Activated CD4-positive, alpha-beta memory T cell treated with anti-CD3 and anti-CD28 coated beads for 36 hours (primary cell): Measurements from ENCODE around the gene TBX4. TPM values are rescaled to one million over a fixed set of nuclear protein-coding genes. Genes with fewer than 3 reads are reported as not detected.
A peak's percentile ranks its signal among the peaks of the same experiment; 100 is the strongest.

Experiments used
- CTCF ChIA-PET: fragments of 350-600 bp; sonication (Branson Sonifier 250); formaldehyde crosslinking; loops from one replicate; lab custom pipeline; 2021; ENCODE audit warnings: antibody characterized with exemption, inconsistent platforms; lab: Charles Lee
- POLR2A ChIA-PET: fragments of 350-600 bp; sonication (Branson Sonifier 250); formaldehyde crosslinking; loops from one replicate; lab custom pipeline; 2021; ENCODE audit warnings: antibody characterized with exemption; lab: Charles Lee
- DNase-seq: peaks from one replicate; pipeline ENCODE4 v3.0.0-alpha.2; 2020
- H3K27ac Mint-ChIP-seq: one replicate; pipeline ENCODE4 v1.8.0; 2021; ENCODE audit warnings: mixed read lengths
- H3K27me3 Mint-ChIP-seq: one replicate; pipeline ENCODE4 v1.8.0; 2021; ENCODE audit warnings: mixed read lengths
- H3K36me3 Mint-ChIP-seq: one replicate; pipeline ENCODE4 v1.8.0; 2021; ENCODE audit warnings: mixed read lengths
- H3K4me1 Mint-ChIP-seq: one replicate; pipeline ENCODE4 v1.8.0; 2021; ENCODE audit warnings: low read depth, mixed read lengths
- H3K4me3 Mint-ChIP-seq: one replicate; pipeline ENCODE4 v1.8.0; 2021; ENCODE audit warnings: mild to moderate bottlenecking, mixed read lengths
- H3K9me3 Mint-ChIP-seq: one replicate; pipeline ENCODE4 v1.8.0; 2021; ENCODE audit warnings: mixed read lengths
- intact Hi-C: fragments of 100-400 bp; cut with micrococcal nuclease; formaldehyde crosslinking; loops from one replicate; pipeline ENCODE4 v1.15.1; 2023
- total RNA-seq, 2 experiments: library from RNA; stranded (reverse); gene quantifications; one replicate each; pipeline ENCODE4 v1.2.3, GENCODE V29; 2021

TBX4 gene
- not detected for total RNA-seq

DNA sequence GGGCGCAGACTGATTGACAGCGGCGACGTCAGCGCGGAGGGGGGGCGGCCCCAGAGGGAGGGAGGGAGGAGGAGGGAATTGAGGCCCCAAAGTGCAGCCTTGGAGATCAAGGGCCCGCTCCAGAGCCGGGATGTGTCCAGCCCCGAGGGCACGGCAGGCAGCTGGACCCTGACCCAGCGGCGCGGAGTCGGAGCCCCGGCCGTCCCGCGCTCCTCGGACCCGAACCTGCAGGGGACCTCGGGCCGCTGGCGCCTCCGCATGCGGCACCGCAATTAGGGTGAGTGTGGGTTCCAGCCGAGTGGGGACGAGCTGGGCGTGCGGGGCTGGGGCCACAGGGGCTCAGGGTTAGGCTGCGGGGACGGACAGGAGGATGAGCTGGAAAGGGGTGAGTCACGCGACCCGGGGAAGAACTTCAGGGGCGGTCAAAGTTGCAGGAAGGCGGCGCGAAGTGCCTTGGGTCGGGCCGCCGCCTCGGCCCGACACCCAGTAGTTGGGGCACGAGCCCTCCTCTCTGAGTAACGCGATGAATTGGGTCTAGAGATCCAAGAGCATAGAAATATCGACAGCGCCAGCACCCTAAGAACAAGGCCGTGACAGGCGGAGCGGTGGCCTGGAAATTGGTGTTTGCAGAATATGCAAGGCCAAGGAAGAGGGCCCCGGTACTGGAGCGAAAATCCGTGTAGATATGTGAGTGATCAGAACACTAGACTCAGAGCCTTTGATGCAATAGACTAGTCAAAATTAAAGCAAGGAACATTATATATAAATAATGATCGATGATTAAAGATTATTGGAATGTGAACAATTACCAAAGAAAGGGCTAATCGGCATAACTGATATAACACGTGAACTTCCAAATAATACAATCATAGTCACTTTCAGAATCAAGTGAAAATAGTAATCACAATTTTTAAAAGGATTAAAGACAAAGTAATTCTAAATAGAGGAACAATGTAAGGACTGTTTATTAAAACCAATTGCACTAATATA lies at the start of gene TBX4:
TBX4 (plus strand) TSS at position 122 of the 990 bp plus-strand sequence. CDS start 4,069 bp downstream, outside the sequence.
- intact Hi-C loops, result no loop called here
- Mint-ChIP-seq H3K4me1 (peaks cover 30% of the 10 kb centered on the region), H3K27ac (no peak within 1 kb of the TSS), H3K27me3 (peaks cover 48% of the 10 kb centered on the region), H3K9me3 (no peaks in the 10 kb centered on the region), H3K4me3 (peak within 1 kb of the TSS; percentile 57), H3K36me3 (no peaks in the 10 kb centered on the region)
- POLR2A ChIA-PET, result no interaction called here
- CTCF ChIA-PET, result interaction anchor here (1.2 to 1.6 kb wide), 2 partner anchors 36 to 41 kb away, joined by 3 to 4 read pairs; no protein-coding TSS in a partner anchor
- no peak for DNase-seq

- peaks cover 64% of the 10 kb centered on the region for H3K27me3 Mint-ChIP-seq
- intact Hi-C loops, result loop anchor here (2.0 kb wide), 1 partner anchor 52 kb away; no protein-coding TSS in a partner anchor
- H3K4me1 Mint-ChIP-seq, result peaks cover 35% of the 10 kb centered on the region
- no peaks in the 10 kb centered on the region for H3K9me3 Mint-ChIP-seq
- peak; percentile 36 for DNase-seq
- ChIA-PET CTCF (interaction anchor here (1.2 to 2.1 kb wide), 2 partner anchors 9 kb away, joined by 3 to 10 read pairs; no protein-coding TSS in a partner anchor), POLR2A (interaction anchor here (0.8 kb wide), 1 partner anchor 52 kb away, joined by 3 read pairs; no protein-coding TSS in a partner anchor)
- H3K36me3 Mint-ChIP-seq, result no peaks in the 10 kb centered on the region
- H3K4me3 Mint-ChIP-seq, result peak overlapping the region; percentile 46
- no peak overlapping the region for H3K27ac Mint-ChIP-seq
Measured at GRCh38 chr17:61402978-61403800, 49.0 kb upstream of the TBX4 start.

DNA sequence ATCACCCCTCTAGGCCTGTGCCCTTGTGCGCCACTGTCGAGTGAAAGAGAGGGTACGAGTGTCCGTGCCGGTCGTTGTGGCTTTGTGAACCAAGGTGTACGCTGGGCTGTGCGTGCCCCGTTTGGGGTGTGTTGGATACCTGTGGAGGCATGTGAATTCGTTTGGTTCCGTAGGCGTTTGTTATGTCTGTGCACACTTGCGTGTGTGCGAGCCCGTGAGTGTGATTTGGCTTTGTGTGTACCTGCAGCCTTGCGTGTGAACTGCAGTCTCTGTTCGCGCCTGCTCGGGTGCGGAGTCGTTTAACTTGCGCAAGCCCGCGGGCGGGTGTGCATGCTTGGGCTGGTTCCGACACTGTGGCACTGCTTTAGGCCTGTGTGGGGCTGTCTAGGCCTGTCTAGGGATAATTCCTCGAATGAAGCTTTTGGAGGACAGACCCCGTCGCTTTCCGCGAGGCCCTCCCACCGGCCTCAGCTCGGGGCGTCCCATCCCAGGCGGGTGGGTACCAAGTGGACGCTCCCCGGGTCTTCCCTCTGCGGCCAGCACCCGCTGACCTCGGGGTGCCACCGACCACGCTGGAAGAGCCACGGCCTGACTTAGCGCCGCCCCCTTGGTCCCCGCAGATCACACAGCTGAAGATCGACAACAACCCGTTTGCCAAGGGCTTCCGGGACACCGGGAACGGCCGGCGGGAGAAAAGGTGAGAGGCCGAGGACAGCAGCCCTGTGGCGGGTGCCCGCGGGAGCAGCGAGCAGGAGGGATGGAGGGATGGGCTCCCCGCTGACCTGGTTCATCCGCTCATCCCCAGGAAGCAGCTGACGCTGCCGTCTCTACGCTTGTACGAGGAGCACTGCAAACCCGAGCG lies 48.2 kb upstream of the TBX4 start:
- no peak for DNase-seq
- ChIA-PET POLR2A (interaction anchor here (0.8 kb wide), 1 partner anchor 52 kb away, joined by 3 read pairs; no protein-coding TSS in a partner anchor), CTCF (interaction anchor here (1.2 kb wide), 1 partner anchor 8 kb away, joined by 3 read pairs; no protein-coding TSS in a partner anchor)
- Mint-ChIP-seq H3K27me3 (peaks cover 65% of the 10 kb centered on the region), H3K27ac (no peak overlapping the region), H3K9me3 (no peaks in the 10 kb centered on the region), H3K4me1 (peaks cover 36% of the 10 kb centered on the region), H3K4me3 (peak overlapping the region; percentile 41), H3K36me3 (no peaks in the 10 kb centered on the region)
- intact Hi-C loops, result loop anchor here (2.0 kb wide), 1 partner anchor 51 kb away; no protein-coding TSS in a partner anchor

DNA sequence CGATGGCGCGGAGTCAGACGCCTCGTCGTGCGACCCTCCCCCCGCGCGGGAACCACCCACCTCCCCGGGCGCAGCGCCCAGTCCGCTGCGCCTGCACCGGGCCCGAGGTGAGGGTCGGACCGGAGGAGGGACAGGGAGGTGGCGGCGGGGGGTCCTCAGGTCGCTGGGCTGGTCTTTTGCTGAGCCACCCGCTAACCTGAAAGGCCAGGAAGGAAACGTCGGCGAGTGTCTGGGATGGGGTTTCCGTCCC lies 47.6 kb upstream of the TBX4 start:
- intact Hi-C loops, result no loop called here
- no peak overlapping the region for H3K4me3 Mint-ChIP-seq

GRCh38 chr17:61404913-61405685 lies 47.1 kb upstream of the TBX4 start:
- no peak overlapping the region for H3K4me3 Mint-ChIP-seq
- intact Hi-C loops, result loop anchor here (5.0 kb wide), 1 partner anchor 683 kb away; no protein-coding TSS in a partner anchor
- CTCF ChIA-PET, result interaction anchor here (1.2 kb wide), 1 partner anchor 7 kb away, joined by 3 read pairs; no protein-coding TSS in a partner anchor

More for the DNA sequence above, 47.6 kb upstream of the TBX4 start:
- Mint-ChIP-seq H3K9me3 (no peaks in the 10 kb centered on the region), H3K27ac (no peak overlapping the region), H3K36me3 (no peaks in the 10 kb centered on the region), H3K4me1 (peaks cover 36% of the 10 kb centered on the region), H3K27me3 (peaks cover 64% of the 10 kb centered on the region)
- CTCF ChIA-PET, result interaction anchor here (1.2 kb wide), 1 partner anchor 8 kb away, joined by 3 read pairs; no protein-coding TSS in a partner anchor
- POLR2A ChIA-PET, result no interaction called here
- DNase-seq, result no peak

DNA sequence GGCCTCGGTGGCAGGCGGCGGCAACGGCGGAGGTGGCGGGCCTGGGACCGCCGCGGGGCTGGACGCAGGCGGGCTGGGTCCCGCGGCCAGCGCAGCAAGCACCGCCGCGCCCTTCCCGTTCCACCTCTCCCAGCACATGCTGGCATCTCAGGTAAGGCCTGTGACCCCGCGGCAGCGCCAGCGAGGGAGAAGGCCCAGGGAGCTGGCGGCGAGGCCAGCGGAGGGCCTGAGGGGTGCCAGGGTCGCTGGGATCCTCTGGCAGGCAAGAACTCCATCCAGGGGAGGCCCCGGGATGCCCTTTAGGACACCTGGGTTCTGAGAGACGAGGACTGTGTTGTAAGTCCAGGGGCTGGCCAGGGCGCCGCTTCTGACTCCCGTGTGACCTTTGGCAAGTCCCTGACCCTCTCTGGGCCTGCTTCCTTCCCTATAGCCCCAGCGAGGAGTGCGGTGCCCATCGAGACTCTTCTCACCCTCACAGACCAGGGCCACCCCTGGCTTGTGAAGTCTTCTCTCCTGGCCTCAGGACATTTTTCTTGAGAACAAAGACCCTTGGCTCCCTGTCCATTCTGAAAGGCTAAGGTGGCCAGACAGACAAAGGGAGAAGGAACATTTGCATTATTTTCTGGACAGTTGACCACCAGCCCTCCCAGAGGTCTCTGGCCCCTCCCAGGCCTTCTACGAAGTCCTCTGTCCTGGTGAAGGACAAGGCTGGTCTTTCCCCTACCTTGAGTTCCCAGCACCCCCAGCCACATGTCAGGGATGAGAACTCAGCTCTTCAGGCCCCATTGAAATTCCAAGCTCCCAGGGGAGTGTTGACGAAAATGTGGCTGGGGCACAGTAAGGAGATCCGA lies 46.3 kb upstream of the TBX4 start:
- H3K9me3 Mint-ChIP-seq, result no peaks in the 10 kb centered on the region
- no peak for DNase-seq
- H3K27ac Mint-ChIP-seq, result no peak overlapping the region
- intact Hi-C loops, result loop anchor here (5.0 kb wide), 1 partner anchor 684 kb away; no protein-coding TSS in a partner anchor
- CTCF ChIA-PET, result no interaction called here
- H3K4me3 Mint-ChIP-seq, result no peak overlapping the region
- H3K36me3 Mint-ChIP-seq, result no peaks in the 10 kb centered on the region
- H3K27me3 Mint-ChIP-seq, result peaks cover 69% of the 10 kb centered on the region
- H3K4me1 Mint-ChIP-seq, result peaks cover 43% of the 10 kb centered on the region
- POLR2A ChIA-PET, result no interaction called here

More at GRCh38 chr17:61404913-61405685, 47.1 kb upstream of the TBX4 start:
- Mint-ChIP-seq H3K27ac (no peak overlapping the region), H3K9me3 (no peaks in the 10 kb centered on the region), H3K4me1 (peaks cover 39% of the 10 kb centered on the region), H3K27me3 (peaks cover 67% of the 10 kb centered on the region), H3K36me3 (no peaks in the 10 kb centered on the region)
- no peak for DNase-seq
- POLR2A ChIA-PET, result no interaction called here

- no peaks in the 10 kb centered on the region for H3K36me3 Mint-ChIP-seq
- H3K9me3 Mint-ChIP-seq, result no peaks in the 10 kb centered on the region
- H3K27ac Mint-ChIP-seq, result no peak overlapping the region
- no peak for DNase-seq
- peaks cover 64% of the 10 kb centered on the region for H3K27me3 Mint-ChIP-seq
- intact Hi-C loops, result loop anchor here (5.0 kb wide), 1 partner anchor 684 kb away; no protein-coding TSS in a partner anchor
- no peak overlapping the region for H3K4me3 Mint-ChIP-seq
- ChIA-PET POLR2A (no interaction called here), CTCF (no interaction called here)
- peaks cover 40% of the 10 kb centered on the region for H3K4me1 Mint-ChIP-seq
Measured at GRCh38 chr17:61406537-61406845, 45.7 kb upstream of the TBX4 start.

DNA sequence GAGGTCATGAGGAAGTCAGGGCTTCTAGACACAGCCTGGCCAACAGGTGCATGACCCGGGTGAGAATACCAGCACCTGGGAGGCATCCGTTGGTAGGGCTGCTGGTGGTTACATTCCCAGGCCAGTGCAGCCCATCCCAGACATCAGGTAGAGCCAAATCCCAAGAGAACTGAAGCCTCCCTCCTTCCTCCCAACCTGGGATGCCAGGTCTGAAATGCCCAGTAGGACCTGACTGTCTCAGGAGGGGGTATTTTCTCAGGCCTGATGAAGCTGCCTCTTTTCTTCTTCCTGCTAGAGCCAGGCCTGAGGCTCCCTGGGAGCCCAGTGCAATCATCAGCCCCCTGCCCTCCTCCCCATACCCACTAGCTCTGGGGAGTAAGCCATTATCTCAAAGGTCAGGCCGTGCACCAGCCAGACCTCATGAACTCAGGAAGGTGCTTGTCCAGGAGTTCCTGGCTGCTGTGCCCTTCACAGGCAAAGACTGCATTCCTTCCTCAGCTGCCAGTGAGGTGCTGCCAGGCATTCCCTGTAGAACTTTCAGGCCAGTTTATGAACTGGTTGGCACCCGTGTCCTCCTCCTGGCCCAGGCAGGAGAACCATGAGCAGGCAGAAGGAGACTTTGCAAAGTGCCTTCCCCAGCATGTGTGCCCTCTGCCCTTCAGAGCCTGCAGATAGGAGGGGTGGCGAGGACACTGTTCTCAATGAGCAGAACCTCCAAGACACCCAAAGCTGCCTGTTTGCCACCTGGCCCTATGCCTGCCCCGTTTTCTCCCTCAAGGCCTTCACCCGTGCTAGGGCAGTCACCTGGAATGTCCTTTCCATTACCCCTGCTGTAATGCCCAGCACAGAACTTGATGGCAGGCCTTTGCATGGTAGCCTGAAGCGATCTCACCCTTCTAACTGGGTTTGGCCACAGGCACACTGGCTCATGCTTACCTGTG lies 45.0 kb upstream of the TBX4 start:
- ChIA-PET CTCF (interaction anchor here (0.9 kb wide), 1 partner anchor 436 kb away, joined by 4 read pairs; no protein-coding TSS in a partner anchor), POLR2A (no interaction called here)
- no peaks in the 10 kb centered on the region for H3K36me3 Mint-ChIP-seq
- H3K9me3 Mint-ChIP-seq, result no peaks in the 10 kb centered on the region
- no peak overlapping the region for H3K27ac Mint-ChIP-seq
- DNase-seq, result peak; percentile 8
- H3K4me3 Mint-ChIP-seq, result no peak overlapping the region
- intact Hi-C loops, result loop anchor here (5.0 kb wide), 1 partner anchor 685 kb away; no protein-coding TSS in a partner anchor
- peaks cover 60% of the 10 kb centered on the region for H3K27me3 Mint-ChIP-seq
- H3K4me1 Mint-ChIP-seq, result peaks cover 40% of the 10 kb centered on the region
